Measurements from ENCODE around the gene VSTM2B. TPM values are rescaled to one million over a fixed set of nuclear protein-coding genes. Genes with fewer than 3 reads are reported as not detected.

VSTM2B gene
- polyA plus RNA-seq, 4 donors: 0.04 to 6.9 TPM; not detected in 2

DNA sequence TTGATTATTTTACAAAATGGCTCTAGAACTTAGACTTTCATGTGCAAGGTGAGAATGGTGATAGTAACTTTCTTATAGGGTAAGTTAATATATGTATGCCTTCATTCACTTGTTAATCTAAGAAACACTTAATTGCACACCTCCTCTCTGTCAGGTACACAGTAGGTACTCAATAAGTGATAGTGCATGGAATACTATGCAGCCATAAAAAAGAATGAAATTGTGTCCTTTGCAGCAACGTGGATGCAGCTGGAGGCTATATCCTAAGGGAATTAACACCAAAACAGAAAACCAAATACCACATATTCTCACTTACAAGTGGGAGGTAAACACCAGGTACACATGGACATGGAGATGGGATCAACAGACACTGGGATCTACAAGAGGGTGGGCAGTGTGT is 17.6 kb upstream of the VSTM2B start:
- Histone ChIP-seq H3K27ac (ENCODE audit: low read depth in 1 of 3, low read length in 2 of 3) (no peak overlapping the region), H3K27me3 (ENCODE audit: control insufficient read depth in 3 of 3, insufficient read depth in 3 of 3, low read length in 3 of 3) (no peaks in the 10 kb centered on the region), H3K4me3 (ENCODE audit: low read depth in 1 of 3, low read length in 3 of 3) (no peak overlapping the region), H3K4me1 (ENCODE audit: control insufficient read depth in 3 of 3, insufficient read depth in 2 of 3, low read depth in 1 of 3, low read length in 2 of 3) (no peaks in the 10 kb centered on the region), H3K9me3 (ENCODE audit: control insufficient read depth in 2 of 2, insufficient read depth in 1 of 2, low read depth in 1 of 2, low read length in 1 of 2) (no peaks in the 10 kb centered on the region), H3K36me3 (ENCODE audit: control insufficient read depth in 3 of 3, insufficient read depth in 2 of 3, low read depth in 1 of 3, low read length in 3 of 3) (peaks cover 0 to 4% (median 0%) of the 10 kb centered on the region in 3 donors)
- DNase-seq (no peak), FAIRE-seq (no peak)
- WGBS, 3 donors: 59 to 72% (median 59%) methylated on average over 1 of the region's 1 CpG

- Histone ChIP-seq H3K27ac (ENCODE audit: low read depth in 1 of 3, low read length in 2 of 3) (no peak overlapping the region), H3K36me3 (ENCODE audit: control insufficient read depth in 3 of 3, insufficient read depth in 2 of 3, low read depth in 1 of 3, low read length in 3 of 3) (peaks cover 0 to 4% (median 0%) of the 10 kb centered on the region in 3 donors), H3K9me3 (ENCODE audit: control insufficient read depth in 2 of 2, insufficient read depth in 1 of 2, low read depth in 1 of 2, low read length in 1 of 2) (no peaks in the 10 kb centered on the region), H3K4me1 (ENCODE audit: control insufficient read depth in 3 of 3, insufficient read depth in 2 of 3, low read depth in 1 of 3, low read length in 2 of 3) (no peaks in the 10 kb centered on the region), H3K27me3 (ENCODE audit: control insufficient read depth in 3 of 3, insufficient read depth in 3 of 3, low read length in 3 of 3) (no peaks in the 10 kb centered on the region), H3K4me3 (ENCODE audit: low read depth in 1 of 3, low read length in 3 of 3) (no peak overlapping the region)
- DNase-seq: no peak
- FAIRE-seq: no peak
- 81 to 87% (median 86%) methylated on average over 8 of the region's 8 CpGs for WGBS, 3 donors
Measured at GRCh38 chr19:29509456-29509855, 16.3 kb upstream of the VSTM2B start.

DNA sequence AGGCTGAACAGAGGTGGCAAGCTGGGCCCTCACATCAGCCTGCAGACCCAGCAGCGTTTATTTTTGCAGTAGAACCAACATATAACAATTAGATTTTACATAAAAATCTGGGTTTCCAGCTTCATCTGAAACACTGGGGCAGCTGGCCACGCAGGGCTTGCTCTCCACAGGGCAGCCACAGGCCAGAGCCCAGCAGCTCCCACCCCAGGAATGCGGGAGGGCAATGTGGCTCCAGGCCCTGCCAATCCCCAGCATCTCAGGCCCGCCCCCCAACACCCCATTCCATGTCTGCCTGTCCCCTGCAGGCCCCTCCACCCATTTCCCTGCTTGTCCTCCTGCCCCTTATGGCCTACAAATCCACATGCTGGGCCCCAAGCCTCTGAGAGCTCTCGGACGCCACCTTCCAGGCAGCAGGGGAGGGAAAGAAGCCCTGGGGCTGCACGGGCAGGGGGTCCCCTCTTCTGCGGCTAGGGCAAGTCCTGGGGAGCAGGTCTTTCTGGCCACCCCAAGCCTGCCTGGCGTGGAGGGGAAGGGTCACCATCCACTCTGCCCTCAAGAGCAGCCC is 15.0 kb upstream of the VSTM2B start:
- no peaks in the 10 kb centered on the region for H3K9me3 ChIP-seq (ENCODE audit: control insufficient read depth in 2 of 2, insufficient read depth in 1 of 2, low read depth in 1 of 2, low read length in 1 of 2)
- WGBS, 3 donors: 77 to 81% (median 80%) methylated on average over 9 of the region's 9 CpGs
- H3K36me3 ChIP-seq (ENCODE audit: control insufficient read depth in 3 of 3, insufficient read depth in 2 of 3, low read depth in 1 of 3, low read length in 3 of 3): peaks cover 0 to 4% (median 0%) of the 10 kb centered on the region in 3 donors
- no peak overlapping the region for H3K4me3 ChIP-seq (ENCODE audit: low read depth in 1 of 3, low read length in 3 of 3)
- no peaks in the 10 kb centered on the region for H3K4me1 ChIP-seq (ENCODE audit: control insufficient read depth in 3 of 3, insufficient read depth in 2 of 3, low read depth in 1 of 3, low read length in 2 of 3)
- FAIRE-seq: no peak
- H3K27me3 ChIP-seq (ENCODE audit: control insufficient read depth in 3 of 3, insufficient read depth in 3 of 3, low read length in 3 of 3): no peaks in the 10 kb centered on the region
- DNase-seq: no peak
- no peak overlapping the region for H3K27ac ChIP-seq (ENCODE audit: low read depth in 1 of 3, low read length in 2 of 3)

DNA sequence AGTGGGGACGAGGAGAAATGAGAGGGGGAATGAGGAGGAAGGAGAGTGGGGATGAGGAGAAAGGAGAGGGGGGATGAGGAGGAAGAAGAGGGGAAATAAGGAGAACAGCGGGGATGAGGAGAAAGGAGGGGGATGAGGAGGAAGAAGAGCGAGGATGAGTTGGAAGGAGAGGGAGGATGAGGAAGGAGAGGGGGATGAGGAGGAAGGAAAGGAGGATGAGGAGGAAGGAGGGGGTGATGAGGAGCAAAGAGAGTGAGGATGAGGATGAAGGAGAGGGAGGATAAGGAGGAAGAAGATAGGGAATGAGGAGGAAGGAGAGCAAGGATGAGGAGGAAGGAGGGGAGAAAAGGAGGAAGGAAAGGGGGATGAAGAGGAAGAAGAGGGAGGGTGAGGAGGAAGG is 14.0 kb upstream of the VSTM2B start:
- FAIRE-seq (no peak), DNase-seq (no peak)
- Histone ChIP-seq H3K4me1 (ENCODE audit: control insufficient read depth in 3 of 3, insufficient read depth in 2 of 3, low read depth in 1 of 3, low read length in 2 of 3) (no peaks in the 10 kb centered on the region), H3K27ac (ENCODE audit: low read depth in 1 of 3, low read length in 2 of 3) (no peak overlapping the region), H3K4me3 (ENCODE audit: low read depth in 1 of 3, low read length in 3 of 3) (no peak overlapping the region), H3K36me3 (ENCODE audit: control insufficient read depth in 3 of 3, insufficient read depth in 2 of 3, low read depth in 1 of 3, low read length in 3 of 3) (peaks cover 0 to 2% (median 0%) of the 10 kb centered on the region in 3 donors), H3K9me3 (ENCODE audit: control insufficient read depth in 2 of 2, insufficient read depth in 1 of 2, low read depth in 1 of 2, low read length in 1 of 2) (no peaks in the 10 kb centered on the region), H3K27me3 (ENCODE audit: control insufficient read depth in 3 of 3, insufficient read depth in 3 of 3, low read length in 3 of 3) (no peaks in the 10 kb centered on the region)
- WGBS, 3 donors: 68 to 76% (median 71%) methylated on average over 3 of the region's 3 CpGs

GRCh38 chr19:29512748-29513147 is 13.0 kb upstream of the VSTM2B start:
- no peak for DNase-seq
- FAIRE-seq: no peak
- no peak overlapping the region for H3K27ac ChIP-seq (ENCODE audit: low read depth in 1 of 3, low read length in 2 of 3)
- peaks cover 0 to 2% (median 0%) of the 10 kb centered on the region in 3 donors for H3K36me3 ChIP-seq (ENCODE audit: control insufficient read depth in 3 of 3, insufficient read depth in 2 of 3, low read depth in 1 of 3, low read length in 3 of 3)
- no peak overlapping the region for H3K4me3 ChIP-seq (ENCODE audit: low read depth in 1 of 3, low read length in 3 of 3)
- WGBS, 3 donors: 56 to 67% (median 62%) methylated on average over 1 of the region's 1 CpG
- H3K27me3 ChIP-seq (ENCODE audit: control insufficient read depth in 3 of 3, insufficient read depth in 3 of 3, low read length in 3 of 3): no peaks in the 10 kb centered on the region
- H3K4me1 ChIP-seq (ENCODE audit: control insufficient read depth in 3 of 3, insufficient read depth in 2 of 3, low read depth in 1 of 3, low read length in 2 of 3): no peaks in the 10 kb centered on the region
- no peaks in the 10 kb centered on the region for H3K9me3 ChIP-seq (ENCODE audit: control insufficient read depth in 2 of 2, insufficient read depth in 1 of 2, low read depth in 1 of 2, low read length in 1 of 2)

DNA sequence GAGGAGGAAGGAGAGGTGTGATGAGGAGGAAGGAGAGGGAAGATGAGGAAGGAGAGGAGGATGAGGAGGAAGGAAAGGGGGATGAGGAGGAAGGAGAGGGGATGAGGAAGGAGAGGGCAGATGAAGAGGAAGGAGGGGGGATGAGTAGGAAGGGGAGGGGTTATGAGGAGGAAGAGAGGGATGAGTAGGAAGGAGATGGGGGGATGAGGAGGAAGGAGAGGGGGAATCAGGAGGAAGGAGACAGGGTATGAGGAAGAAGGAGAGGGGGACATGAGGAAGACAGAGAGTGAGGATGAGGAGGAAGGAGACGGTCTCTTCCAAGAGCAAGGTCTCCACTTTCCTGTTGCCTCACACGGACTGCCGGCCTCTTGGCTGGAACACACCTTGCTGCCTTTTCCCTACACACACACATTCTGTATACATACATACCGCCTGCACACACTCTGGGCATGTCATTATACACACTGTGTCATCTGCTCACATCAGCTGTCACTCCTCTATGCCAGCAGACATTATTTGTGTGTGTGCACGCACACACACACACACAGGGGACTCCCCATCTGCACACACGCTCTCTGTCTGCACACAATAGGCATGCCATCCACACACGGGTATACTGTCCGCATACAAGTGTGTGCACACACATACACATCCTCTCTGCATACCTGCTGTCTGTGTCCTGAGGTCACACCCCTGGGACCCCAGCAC is 11.1 kb upstream of the VSTM2B start:
- Histone ChIP-seq H3K9me3 (ENCODE audit: control insufficient read depth in 2 of 2, insufficient read depth in 1 of 2, low read depth in 1 of 2, low read length in 1 of 2) (no peaks in the 10 kb centered on the region), H3K4me3 (ENCODE audit: low read depth in 1 of 3, low read length in 3 of 3) (no peak overlapping the region), H3K27ac (ENCODE audit: low read depth in 1 of 3, low read length in 2 of 3) (no peak overlapping the region), H3K27me3 (ENCODE audit: control insufficient read depth in 3 of 3, insufficient read depth in 3 of 3, low read length in 3 of 3) (no peaks in the 10 kb centered on the region), H3K4me1 (ENCODE audit: control insufficient read depth in 3 of 3, insufficient read depth in 2 of 3, low read depth in 1 of 3, low read length in 2 of 3) (no peaks in the 10 kb centered on the region), H3K36me3 (ENCODE audit: control insufficient read depth in 3 of 3, insufficient read depth in 2 of 3, low read depth in 1 of 3, low read length in 3 of 3) (no peaks in the 10 kb centered on the region)
- DNase-seq (no peak), FAIRE-seq (no peak)
- 57 to 68% (median 61%) methylated on average over 8 of the region's 8 CpGs for WGBS, 3 donors

DNA sequence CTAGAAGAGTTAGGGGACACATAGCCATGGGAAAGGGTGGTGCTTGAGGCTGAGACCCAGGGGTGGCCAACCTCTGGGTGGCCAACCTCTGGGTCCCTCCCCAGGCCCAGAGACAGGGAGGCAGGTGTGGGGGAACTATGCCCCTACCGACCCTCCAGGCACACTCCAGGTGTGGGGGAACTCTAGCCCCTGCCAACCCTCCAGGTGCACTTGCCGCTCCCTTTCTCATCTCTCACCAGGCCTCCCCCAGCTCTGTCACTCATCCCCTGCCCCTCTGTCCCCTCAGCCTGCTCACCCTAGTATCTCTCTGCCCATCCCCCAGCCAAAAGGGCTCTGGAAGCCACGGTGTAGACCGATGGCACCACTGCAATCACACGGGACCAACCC is 10.6 kb upstream of the VSTM2B start:
- 48 to 64% (median 64%) methylated on average over 4 to 5 of the region's 5 CpGs for WGBS, 3 donors
- no peaks in the 10 kb centered on the region for H3K9me3 ChIP-seq (ENCODE audit: control insufficient read depth in 2 of 2, insufficient read depth in 1 of 2, low read depth in 1 of 2, low read length in 1 of 2)
- no peaks in the 10 kb centered on the region for H3K27me3 ChIP-seq (ENCODE audit: control insufficient read depth in 3 of 3, insufficient read depth in 3 of 3, low read length in 3 of 3)
- FAIRE-seq (no peak), DNase-seq (no peak)
- no peak overlapping the region for H3K4me3 ChIP-seq (ENCODE audit: low read depth in 1 of 3, low read length in 3 of 3)
- no peak overlapping the region for H3K27ac ChIP-seq (ENCODE audit: low read depth in 1 of 3, low read length in 2 of 3)
- no peaks in the 10 kb centered on the region for H3K36me3 ChIP-seq (ENCODE audit: control insufficient read depth in 3 of 3, insufficient read depth in 2 of 3, low read depth in 1 of 3, low read length in 3 of 3)
- no peaks in the 10 kb centered on the region for H3K4me1 ChIP-seq (ENCODE audit: control insufficient read depth in 3 of 3, insufficient read depth in 2 of 3, low read depth in 1 of 3, low read length in 2 of 3)

- no peaks in the 10 kb centered on the region for H3K36me3 ChIP-seq (ENCODE audit: control insufficient read depth in 3 of 3, insufficient read depth in 2 of 3, low read depth in 1 of 3, low read length in 3 of 3)
- no peaks in the 10 kb centered on the region for H3K9me3 ChIP-seq (ENCODE audit: control insufficient read depth in 2 of 2, insufficient read depth in 1 of 2, low read depth in 1 of 2, low read length in 1 of 2)
- H3K27me3 ChIP-seq (ENCODE audit: control insufficient read depth in 3 of 3, insufficient read depth in 3 of 3, low read length in 3 of 3): no peaks in the 10 kb centered on the region
- no peak overlapping the region for H3K4me3 ChIP-seq (ENCODE audit: low read depth in 1 of 3, low read length in 3 of 3)
- DNase-seq (no peak), FAIRE-seq (no peak)
- WGBS, 3 donors: 81 to 82% (median 81%) methylated on average over 19 of the region's 19 CpGs
- H3K27ac ChIP-seq (ENCODE audit: low read depth in 1 of 3, low read length in 2 of 3): no peak overlapping the region
- H3K4me1 ChIP-seq (ENCODE audit: control insufficient read depth in 3 of 3, insufficient read depth in 2 of 3, low read depth in 1 of 3, low read length in 2 of 3): no peaks in the 10 kb centered on the region
Measured at GRCh38 chr19:29515706-29516357, 10.0 kb upstream of the VSTM2B start.

All from small intestine (tissue), 7 donors.